Jurkat, Clone E6-1 (cell line): ENCODE data around the gene ALK.

Experiments used
- DNase-seq: peaks from one replicate; pipeline ENCODE4 v3.0.0-alpha.2; 2011; ENCODE audit warnings: low read depth, low spot score
- H3K4me3 ChIP-seq: 2 replicates; pipeline ENCODE4 v1.5.1; 2011; ENCODE audit warnings: mild to moderate bottlenecking, low read length, control low read depth, moderate library complexity

Gene ALK

DNA sequence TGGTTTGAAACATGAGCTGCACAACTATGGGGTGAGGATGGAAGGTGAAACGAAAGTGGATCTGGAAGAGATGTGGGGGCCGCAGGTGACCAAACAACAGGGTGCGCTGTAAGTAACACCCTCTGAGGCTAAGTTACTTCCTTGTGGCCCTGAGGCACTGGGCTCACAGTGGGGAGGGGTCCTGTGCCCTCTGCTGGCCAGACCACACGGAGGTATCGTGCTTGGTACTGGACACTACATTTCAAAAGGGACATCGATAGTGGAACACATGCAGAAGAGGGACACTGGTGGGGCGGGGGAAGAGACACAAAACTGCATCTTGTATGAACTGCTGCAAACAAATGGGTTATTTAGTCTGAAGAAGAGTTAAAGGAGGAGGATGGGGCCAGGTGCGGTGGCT lies 695.6 kb downstream of the ALK start:
- DNase-seq: no peak
- no peak overlapping the region for H3K4me3 ChIP-seq

DNA sequence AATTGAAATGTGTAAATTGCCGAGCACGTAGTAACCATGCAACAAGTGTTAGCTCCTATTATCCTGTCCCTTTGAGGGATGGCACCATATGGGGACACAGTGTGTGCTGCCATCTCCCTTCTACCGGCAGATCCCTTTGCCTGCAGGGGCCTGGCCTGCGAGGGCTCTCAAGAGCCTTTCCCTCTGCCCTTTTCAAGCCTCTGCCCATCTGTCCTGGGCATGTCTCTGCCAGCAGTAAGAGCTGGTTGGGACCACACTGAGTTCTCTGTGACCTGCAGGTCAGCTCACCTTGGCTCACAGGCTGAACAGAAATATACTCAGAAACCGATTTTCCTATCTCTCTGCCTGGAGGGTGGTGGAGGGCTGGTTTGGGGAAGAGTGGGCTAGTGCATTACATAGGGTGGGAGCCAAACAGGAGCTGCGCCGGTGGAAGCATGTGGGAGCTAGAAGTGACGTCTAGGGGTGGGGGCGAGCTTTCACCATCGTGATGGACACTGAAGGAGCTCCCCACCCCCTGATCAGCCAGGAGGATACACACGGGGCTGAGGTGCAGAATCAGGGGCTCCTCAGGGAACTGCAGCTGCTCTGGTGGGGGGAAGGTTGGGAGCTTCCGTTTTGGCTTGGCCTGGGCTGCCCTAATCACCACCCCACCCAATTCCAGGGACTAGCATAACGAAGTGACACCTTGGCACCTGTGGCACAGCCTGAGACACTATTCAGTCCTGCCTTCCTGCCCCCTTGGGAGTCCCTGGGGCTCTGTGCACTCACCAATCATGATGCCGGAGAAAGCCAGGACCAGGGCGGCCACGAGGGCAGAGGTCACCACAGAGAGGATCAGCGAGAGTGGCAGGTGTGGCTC lies 696.5 kb downstream of the ALK start:
- no peak for DNase-seq
- no peak overlapping the region for H3K4me3 ChIP-seq

- no peak overlapping the region for H3K4me3 ChIP-seq
- DNase-seq: no peak
These were observed 697.3 kb downstream of the ALK start for GRCh38 chr2:29223851-29224692.

- no peak overlapping the region for H3K4me3 ChIP-seq
- no peak for DNase-seq
These were observed 698.1 kb downstream of the ALK start for GRCh38 chr2:29223257-29223656.

GRCh38 chr2:29222381-29223179 lies 698.8 kb downstream of the ALK start:
- DNase-seq: no peak
- no peak overlapping the region for H3K4me3 ChIP-seq

GRCh38 chr2:29220506-29221270 lies 700.7 kb downstream of the ALK start:
- no peak overlapping the region for H3K4me3 ChIP-seq
- no peak for DNase-seq

DNA sequence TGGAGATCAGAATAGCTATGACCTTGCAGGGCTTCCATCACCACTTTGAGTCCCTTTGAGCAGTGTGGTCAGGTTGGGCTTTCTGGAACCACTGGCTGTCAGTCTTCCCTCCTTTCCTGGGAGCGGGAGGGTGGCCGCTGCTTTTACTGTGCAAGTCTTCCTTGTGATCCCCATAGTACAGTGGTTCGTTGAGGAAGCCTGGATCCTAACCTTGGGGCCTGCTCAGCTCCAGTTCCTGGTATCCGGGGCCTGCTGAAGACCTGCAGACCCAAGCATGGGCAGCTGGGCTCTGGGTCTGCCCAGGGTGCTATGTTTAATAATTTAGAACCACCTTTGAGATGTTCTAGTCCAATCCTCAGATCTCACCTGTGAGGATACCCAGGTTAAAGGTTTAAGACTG lies 702.0 kb downstream of the ALK start:
- H3K4me3 ChIP-seq: no peak overlapping the region

DNA sequence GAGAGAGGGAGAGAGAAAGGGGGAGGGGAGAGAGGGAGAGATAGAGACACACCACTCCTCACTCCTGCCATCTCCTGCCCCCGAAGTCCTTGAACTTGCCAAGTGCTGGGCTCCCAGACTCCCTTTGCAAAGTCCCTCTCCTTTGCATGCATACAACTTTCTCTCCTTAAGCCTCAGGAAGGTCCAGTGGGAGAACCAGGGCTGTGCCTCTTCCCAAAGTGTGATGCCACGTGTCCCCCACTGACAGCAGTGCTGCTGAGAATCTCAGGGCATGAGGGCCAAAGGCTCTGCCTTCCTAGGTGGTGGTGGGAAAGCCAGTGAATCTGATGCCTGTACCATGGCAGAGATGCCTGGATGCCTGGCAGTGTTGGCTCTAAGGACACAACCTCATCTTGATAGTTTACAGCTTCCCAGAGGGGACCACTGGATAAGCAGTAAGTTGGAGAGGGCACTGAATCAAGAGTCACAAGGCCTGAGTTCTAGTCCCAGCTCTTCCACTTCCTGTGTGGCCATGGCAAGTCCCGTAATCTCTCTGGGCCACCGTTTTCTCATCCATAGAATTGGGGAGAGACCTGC lies 702.7 kb downstream of the ALK start:
- DNase-seq: no peak

More for the DNA sequence above, 702.0 kb downstream of the ALK start:
- no peak for DNase-seq

DNA sequence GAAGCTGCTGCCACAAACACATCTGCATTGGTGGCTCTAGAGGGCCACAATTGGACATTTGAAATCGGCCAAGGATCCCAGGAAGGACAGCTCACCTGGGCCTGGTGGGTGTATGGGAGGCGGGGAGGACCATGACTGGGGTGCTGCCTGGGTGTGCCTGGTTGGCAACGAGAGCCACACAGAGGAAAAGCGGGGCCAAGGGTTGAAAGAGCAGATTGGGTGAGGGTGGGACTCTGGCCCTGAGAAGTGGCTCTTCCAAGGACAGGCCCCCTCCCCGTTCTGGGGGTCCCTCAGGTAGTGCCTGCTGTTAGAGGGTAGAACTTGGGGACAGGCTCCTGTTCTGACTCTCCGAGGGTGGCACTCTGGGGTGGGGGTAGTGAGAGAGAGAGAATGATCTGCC lies 703.3 kb downstream of the ALK start:
- no peak overlapping the region for H3K4me3 ChIP-seq
- no peak for DNase-seq

More for the DNA sequence above, 702.7 kb downstream of the ALK start:
- no peak overlapping the region for H3K4me3 ChIP-seq

- H3K4me3 ChIP-seq: no peak overlapping the region
- no peak for DNase-seq
These were observed 704.8 kb downstream of the ALK start for GRCh38 chr2:29216609-29216909.

- H3K4me3 ChIP-seq: no peak overlapping the region
- no peak for DNase-seq
These were observed 705.4 kb downstream of the ALK start for GRCh38 chr2:29215739-29216608.

DNA sequence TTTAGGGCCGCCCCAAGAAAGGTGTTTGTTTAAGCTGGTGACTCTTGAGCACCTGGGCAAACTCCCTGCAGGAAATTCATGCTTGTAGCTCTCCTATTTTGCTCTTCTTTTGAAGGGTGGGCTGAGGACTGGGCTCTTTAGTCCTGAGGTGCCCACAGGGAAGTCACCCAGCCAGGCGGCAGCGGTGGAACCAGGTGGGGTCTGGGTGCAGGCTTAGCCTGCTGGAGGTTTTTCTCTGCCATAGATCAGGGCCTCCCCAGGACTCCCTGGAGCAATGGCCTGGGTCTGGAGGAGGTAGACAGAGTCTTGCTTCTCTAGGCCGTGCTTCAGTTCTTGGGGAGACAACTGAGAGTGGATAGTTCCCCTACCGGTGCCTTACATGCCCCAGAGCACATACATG lies 706.3 kb downstream of the ALK start:
- no peak for DNase-seq
- H3K4me3 ChIP-seq: no peak overlapping the region

DNA sequence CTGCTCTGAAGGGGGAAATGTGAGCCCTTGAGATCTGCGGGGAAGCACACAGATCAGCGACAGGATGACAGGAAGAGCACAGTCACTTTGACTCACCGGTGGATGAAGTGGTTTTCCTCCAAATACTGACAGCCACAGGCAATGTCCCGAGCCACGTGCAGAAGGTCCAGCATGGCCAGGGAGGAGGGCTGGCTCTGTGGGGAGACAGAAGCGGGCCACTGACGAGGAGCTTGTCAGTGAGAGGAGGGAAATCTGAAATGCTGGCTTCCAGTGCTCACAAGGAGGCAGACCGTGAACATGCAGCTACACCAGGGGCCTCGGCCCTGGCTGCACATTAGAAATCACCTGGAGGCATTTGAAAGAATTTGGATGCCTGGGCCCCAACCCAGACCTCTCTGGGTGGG lies 707.5 kb downstream of the ALK start:
- no peak for DNase-seq
- no peak overlapping the region for H3K4me3 ChIP-seq

DNA sequence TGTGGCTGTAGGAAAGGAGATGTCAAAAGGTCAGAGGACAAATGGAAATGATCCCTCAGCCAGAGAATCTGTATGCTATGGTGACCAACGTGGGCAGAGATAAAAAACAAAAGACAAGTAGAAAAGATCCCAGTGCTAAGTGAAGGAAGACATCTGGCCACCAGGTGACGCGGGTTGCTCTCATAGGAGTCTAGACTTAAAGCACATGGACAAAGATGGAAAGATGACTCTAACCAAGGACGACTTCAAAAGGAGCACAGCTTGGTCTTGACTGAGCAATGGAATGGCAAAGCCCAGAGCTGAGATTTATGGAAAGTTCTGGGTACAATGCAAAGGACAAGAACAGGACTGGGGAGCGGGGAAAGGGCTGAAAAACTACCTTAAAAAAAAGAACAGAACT lies 709.4 kb downstream of the ALK start:
- no peak for DNase-seq
- no peak overlapping the region for H3K4me3 ChIP-seq

DNA sequence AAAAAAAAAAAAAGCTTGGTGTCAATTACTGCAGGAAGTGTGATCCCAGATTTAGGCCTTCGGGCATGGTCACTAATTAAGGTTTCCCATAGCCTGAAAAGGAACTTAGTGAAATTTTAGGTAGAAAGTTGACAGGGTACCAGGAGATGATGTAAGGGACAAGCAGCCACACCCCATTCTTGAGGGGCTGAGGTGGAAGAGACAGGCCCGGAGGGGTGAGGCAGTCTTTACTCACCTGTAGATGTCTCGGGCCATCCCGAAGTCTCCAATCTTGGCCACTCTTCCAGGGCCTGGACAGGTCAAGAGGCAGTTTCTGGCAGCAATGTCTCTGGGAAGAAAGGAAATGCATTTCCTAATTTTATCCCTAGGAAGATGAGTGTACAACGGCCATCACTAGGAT lies 711.8 kb downstream of the ALK start:
- H3K4me3 ChIP-seq: no peak overlapping the region
- DNase-seq: no peak

DNA sequence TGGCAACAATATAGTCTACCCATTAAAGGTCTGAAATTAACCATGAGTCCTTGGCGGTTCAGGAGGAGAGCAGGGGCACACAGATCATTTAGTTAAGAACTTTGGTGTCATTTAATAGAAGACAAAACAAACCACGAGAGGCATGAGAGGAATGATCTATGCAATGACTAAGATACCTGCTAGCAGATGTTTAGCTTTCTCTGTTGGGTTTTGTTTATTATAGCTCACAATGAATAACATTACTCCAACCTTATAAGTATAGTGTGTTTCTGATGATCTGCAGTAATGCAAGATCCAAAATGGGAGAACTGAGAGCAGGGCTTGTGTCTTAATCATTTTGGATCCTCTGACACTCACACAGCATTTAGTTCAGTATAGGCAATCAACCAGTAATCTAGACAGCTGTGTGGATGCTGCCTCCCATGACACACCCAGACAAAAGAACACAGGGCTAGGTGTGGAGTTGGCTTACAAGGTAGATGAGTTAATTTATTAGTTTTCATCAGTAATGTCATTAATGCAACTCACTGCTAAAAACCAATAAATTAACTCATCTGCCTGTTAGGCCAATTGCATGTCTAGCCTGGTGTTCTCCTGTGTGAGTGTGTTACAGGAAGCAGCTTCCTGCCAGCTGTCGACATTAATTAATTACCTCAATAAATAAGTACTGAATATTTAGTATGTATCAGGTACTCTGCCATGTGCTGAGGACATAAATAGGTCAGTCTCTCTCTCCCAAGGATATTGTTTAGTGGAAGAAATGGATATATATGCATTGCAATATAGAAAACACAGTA lies 713.8 kb downstream of the ALK start:
- no peak overlapping the region for H3K4me3 ChIP-seq
- no peak for DNase-seq

- no peak overlapping the region for H3K4me3 ChIP-seq
- no peak for DNase-seq
These were observed 714.4 kb downstream of the ALK start for GRCh38 chr2:29206941-29207340.
